Measurements from ENCODE around the gene NUDT8.
"Not testable (repeated sequence)": the region's sequence is repeated elsewhere in the genome, so short reads cannot be mapped to it uniquely, and the experiment has no call there.

The NUDT8 gene

GRCh38 chr11:67627441-67627811 is 2.3 kb downstream of the NUDT8 start:
- DNase-seq = no peak

DNA sequence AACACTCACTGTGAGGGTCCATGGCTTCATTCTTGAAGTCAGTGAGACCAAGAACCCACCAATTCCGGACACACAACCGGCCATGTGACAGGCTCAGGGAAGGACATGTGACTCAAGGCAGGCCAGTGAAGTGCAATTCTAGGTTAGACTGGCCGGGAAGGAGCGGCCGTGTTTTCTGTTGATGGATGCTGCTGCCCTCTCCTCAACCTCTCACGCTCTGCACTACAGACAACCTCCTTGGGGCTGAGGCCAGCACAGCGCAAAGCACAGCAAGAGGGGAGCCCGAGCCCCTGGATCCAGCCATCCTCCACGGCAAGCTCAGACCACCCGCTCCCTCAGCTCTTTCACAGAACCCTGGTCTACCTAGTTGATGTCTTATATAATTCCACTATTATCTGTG is 2.8 kb downstream of the NUDT8 start:
- DNase-seq = no peak

- not testable (repeated sequence) for DNase-seq
These were observed 3.5 kb downstream of the NUDT8 start for GRCh38 chr11:67626131-67626833.

GRCh38 chr11:67623795-67624194 is 5.9 kb downstream of the NUDT8 start:
- not testable (repeated sequence) for DNase-seq

GRCh38 chr11:67622905-67623304 is 6.8 kb downstream of the NUDT8 start:
- DNase-seq = not testable (repeated sequence)

DNA sequence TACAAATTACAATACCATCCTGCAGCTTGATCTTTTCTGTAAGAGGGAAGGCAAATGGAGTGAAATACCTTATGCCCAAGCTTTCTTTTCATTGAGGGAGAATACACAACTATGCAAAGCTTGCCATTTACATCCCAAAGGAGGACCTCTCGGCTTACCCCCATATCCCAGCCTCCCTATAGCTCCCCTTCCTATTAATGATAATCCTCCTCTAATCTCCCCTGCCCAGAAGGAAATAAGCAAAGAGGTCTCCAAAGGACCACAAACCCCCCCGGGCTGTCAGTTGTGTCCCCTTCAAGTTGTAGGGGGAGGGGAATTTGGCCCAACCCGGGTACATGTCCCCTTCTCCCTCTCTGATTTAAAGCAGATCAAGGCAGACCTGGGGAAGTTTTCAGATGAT is 7.8 kb downstream of the NUDT8 start:
- DNase-seq = not testable (repeated sequence)

- DNase-seq = not testable (repeated sequence)
These were observed 9.1 kb downstream of the NUDT8 start for GRCh38 chr11:67620621-67621020.

GRCh38 chr11:67619683-67620618 is 9.8 kb downstream of the NUDT8 start:
- DNase-seq = not testable (repeated sequence)

- DNase-seq = not testable (repeated sequence)
These were observed 10.7 kb downstream of the NUDT8 start for GRCh38 chr11:67618901-67619659.

DNA sequence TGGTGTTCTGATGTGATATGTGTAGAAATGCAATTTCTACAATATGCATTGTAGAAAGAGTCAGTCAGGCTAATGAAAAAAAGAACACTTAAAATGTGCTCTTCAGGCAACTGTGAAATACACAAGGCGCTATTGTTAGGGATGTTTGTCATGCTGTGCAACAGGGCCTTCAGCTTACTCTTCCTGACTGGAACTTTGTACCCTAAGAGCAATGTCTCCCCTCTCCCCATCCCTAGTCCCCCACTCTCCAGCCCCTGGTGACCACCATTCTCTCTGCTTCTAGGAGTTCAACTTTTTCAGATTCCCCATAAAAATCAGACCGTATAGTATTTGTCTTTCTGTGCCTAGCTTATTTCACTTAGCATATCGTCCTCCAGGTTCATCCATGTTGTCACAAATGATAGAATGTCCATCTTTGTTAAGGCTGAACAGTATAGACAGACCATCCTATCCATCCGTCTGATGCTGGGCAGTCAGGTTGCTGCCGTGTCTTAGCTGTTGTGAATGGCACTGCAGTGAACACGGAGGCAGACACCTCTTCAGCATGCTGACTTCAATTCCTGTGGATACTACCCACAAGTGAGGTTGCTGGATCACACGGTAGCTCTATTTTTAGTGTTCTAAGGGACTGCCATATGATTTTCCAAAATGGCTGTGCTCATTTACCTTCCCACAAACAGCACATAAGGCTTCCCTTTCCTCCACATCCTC is 12.3 kb downstream of the NUDT8 start:
- no peak for DNase-seq

GRCh38 chr11:67616431-67617242 is 13.1 kb downstream of the NUDT8 start:
- DNase-seq = no peak

DNA sequence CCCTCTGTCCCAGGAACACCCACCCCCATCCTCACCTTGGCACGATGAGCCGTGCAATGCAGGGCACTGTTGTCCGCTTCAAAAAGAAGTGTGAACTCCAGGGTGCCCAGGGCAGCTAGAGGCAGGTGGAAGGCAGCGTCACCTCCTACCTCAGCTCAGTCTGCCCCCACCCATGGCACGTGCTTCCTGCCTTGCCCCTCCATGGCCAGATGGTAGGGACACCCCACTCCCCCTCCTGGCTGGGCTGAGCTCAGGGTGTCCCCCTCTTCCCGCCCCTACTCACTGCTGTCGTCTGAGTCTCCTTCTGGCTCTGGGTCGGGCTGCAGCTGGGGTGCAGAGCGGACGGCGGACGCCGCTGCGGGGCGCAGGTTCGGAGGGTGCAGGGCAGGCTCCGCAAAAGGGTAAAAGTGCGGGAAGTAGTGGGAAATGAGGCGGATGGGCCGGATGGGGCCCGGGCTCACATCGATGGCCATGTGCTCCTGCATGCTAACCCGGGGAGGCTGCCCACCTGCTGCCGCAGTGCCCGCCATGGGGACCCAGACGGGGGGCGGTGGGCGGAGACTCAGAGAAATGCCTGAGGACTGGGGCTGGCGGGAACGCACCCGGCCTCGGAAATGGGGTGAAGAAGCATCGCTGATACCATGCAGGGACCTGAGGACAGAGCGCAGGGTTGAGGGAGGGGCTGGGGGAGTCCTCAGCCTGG is 13.9 kb downstream of the NUDT8 start:
- DNase-seq = no peak

- no peak for DNase-seq
These were observed 14.7 kb downstream of the NUDT8 start for GRCh38 chr11:67614730-67615714.

DNA sequence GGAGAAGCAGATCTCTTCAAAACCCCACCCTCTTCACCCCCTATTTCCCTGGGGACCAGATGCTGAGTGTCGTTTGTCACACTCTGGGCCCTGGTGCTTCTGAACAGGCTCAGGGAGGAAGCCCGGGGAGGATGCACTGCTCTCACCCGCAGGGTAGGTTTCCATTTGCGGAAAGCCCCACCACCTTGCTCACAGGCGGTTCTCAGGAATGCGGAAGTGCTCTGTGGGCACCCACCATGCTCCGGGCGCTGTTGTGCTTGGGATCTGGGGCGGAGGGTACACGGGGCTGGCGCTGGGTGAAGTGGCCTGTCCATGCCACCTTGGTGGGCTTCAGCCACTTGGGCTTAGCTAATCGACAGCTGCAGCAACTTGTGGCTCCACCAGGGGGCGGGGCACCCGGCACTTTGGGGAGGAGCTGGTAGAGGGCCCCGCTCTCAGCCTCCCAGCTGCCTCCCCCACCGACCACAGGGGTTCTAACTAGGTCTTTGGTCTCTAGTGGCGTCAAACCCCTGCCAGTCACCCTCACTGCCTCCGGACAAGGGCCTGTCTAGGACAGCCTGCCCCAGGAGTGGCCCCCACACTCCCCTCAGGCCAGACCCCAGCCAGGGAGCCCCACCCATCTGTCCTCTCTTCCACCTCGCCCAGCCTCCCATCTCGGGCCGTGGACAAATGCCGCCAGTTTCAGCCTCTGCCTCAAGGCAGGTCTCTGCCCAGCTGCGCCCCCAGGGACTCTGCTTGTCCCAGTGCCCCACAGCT is 15.6 kb downstream of the NUDT8 start:
- peak; percentile 3 for DNase-seq

- DNase-seq = no peak
These were observed 16.3 kb downstream of the NUDT8 start for GRCh38 chr11:67613313-67613959.

DNA sequence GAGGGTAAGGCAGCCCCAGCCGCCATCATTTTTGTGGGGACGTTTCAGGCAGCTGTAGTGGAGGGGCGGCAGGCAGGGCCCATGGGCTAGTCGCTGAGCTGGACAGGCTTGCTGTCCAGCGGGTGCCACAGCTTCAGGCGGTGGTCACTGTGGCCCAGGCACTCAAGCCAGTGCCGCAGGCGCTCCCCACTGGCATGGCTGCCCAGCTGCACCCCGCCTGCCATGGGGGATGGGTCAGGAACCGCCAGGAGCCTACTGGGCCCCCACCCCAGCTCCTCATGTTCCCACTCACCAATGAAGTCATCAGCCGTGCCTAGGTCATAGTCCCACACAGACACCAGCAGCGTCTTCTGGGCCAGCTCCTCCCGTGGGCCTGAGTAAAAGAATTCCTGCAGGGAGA is 17.0 kb downstream of the NUDT8 start:
- DNase-seq = no peak

- DNase-seq = no peak
These were observed 17.8 kb downstream of the NUDT8 start for GRCh38 chr11:67611704-67612587.

Data from NCI-H1694 (cell line).